ENCODE data around the gene SIM2. TPM values are rescaled to one million over a fixed set of nuclear protein-coding genes. Genes with fewer than 3 reads are reported as not detected.
"Not testable (repeated sequence)": the region's sequence is repeated elsewhere in the genome, so short reads cannot be mapped to it uniquely, and the experiment has no call there.

SIM2 gene
- total RNA-seq = 10 to 100 TPM; 20.3 to 49.4 (median 29.9) TPM

- H3K4me3 ChIP-seq = peak within 1 kb of the TSS; percentile 73 to 92 (median 77)
- intact Hi-C loops (cut with DNase I) = no loop called here
- peaks cover 25 to 96% (median 29%) of the 10 kb centered on the region in 3 donors for H3K4me1 ChIP-seq
- TF ChIP-seq POLR2A (IDR thresholded peaks at IDR 0.05) (peak in 2 of 4 donors; percentile 64 to 74), CTCF (IDR thresholded peaks at IDR 0.05) (no peak)
- no peaks in the 10 kb centered on the region for H3K9me3 ChIP-seq
- no peak for DNase-seq
- no CpG with 5 or more reads among the region's 70 CpGs for WGBS, 2 donors
- peak within 1 kb of the TSS; percentile 88 to 97 (median 96) for H3K27ac ChIP-seq
- H3K27me3 ChIP-seq = peaks cover 0 to 100% (median 17%) of the 10 kb centered on the region in 4 donors
- H3K36me3 ChIP-seq = no peaks in the 10 kb centered on the region
Observed at GRCh38 chr21:36698981-36699545, at the start of gene SIM2. SIM2 (plus strand) TSS chr21:36699115; CDS start chr21:36699747, 632 bp downstream.

GRCh38 chr21:36654324-36654723 is 44.6 kb upstream of the SIM2 start:
- no peaks in the 10 kb centered on the region for H3K36me3 ChIP-seq
- intact Hi-C loops (cut with DNase I) = no loop called here
- TF ChIP-seq CTCF (IDR thresholded peaks at IDR 0.05) (no peak), POLR2A (IDR thresholded peaks at IDR 0.05) (no peak)
- DNase-seq = no peak
- no peaks in the 10 kb centered on the region for H3K9me3 ChIP-seq
- peaks cover 0 to 37% (median 0%) of the 10 kb centered on the region in 4 donors for H3K27me3 ChIP-seq
- H3K4me3 ChIP-seq = no peak overlapping the region
- peaks cover 0 to 13% (median 5%) of the 10 kb centered on the region in 3 donors for H3K4me1 ChIP-seq
- no peak overlapping the region for H3K27ac ChIP-seq
- 83 to 86% methylated on average over 17 of the region's 17 CpGs for WGBS, 2 donors

GRCh38 chr21:36654796-36655325 is 44.1 kb upstream of the SIM2 start:
- no peak for DNase-seq
- Histone ChIP-seq H3K4me1 (peaks cover 0 to 13% (median 5%) of the 10 kb centered on the region in 3 donors), H3K36me3 (no peaks in the 10 kb centered on the region), H3K27me3 (peaks cover 0 to 43% (median 0%) of the 10 kb centered on the region in 4 donors), H3K9me3 (no peaks in the 10 kb centered on the region), H3K4me3 (no peak overlapping the region), H3K27ac (no peak overlapping the region)
- 78 to 79% methylated on average over 10 of the region's 10 CpGs for WGBS, 2 donors
- intact Hi-C loops (cut with DNase I) = no loop called here
- no peak for TF ChIP-seq POLR2A (IDR thresholded peaks at IDR 0.05)
- TF ChIP-seq CTCF (IDR thresholded peaks at IDR 0.05) = no peak

GRCh38 chr21:36656138-36656537 is 42.8 kb upstream of the SIM2 start:
- 28 to 42% methylated on average over 6 of the region's 6 CpGs for WGBS, 2 donors

GRCh38 chr21:36657290-36657689 is 41.6 kb upstream of the SIM2 start:
- DNase-seq; H3K9me3 ChIP-seq; intact Hi-C loops (cut with DNase I); H3K36me3 ChIP-seq; H3K4me3 ChIP-seq; H3K27ac ChIP-seq: not testable (repeated sequence)
- WGBS, 2 donors = 65 to 67% methylated on average over 1 of the region's 1 CpG
- peaks cover 0 to 62% (median 0%) of the 10 kb centered on the region in 4 donors for H3K27me3 ChIP-seq
- H3K4me1 ChIP-seq = peaks cover 0 to 13% (median 5%) of the 10 kb centered on the region in 3 donors

More at GRCh38 chr21:36656138-36656537, 42.8 kb upstream of the SIM2 start:
- no peak for TF ChIP-seq CTCF (IDR thresholded peaks at IDR 0.05)
- no peak for TF ChIP-seq POLR2A (IDR thresholded peaks at IDR 0.05)
- DNase-seq = no peak
- intact Hi-C loops (cut with DNase I) = no loop called here
- H3K4me3 ChIP-seq = no peak overlapping the region
- no peaks in the 10 kb centered on the region for H3K9me3 ChIP-seq
- peak overlapping the region; percentile 2 to 63 (median 49) for H3K27ac ChIP-seq
- H3K4me1 ChIP-seq = peaks cover 0 to 13% (median 5%) of the 10 kb centered on the region in 3 donors
- H3K36me3 ChIP-seq = no peaks in the 10 kb centered on the region
- peaks cover 0 to 53% (median 0%) of the 10 kb centered on the region in 4 donors for H3K27me3 ChIP-seq
